GM21390 (cell line): Measurements from ENCODE around the gene TNFRSF1A.
"Not testable (repeated sequence)": the region's sequence is repeated elsewhere in the genome, so short reads cannot be mapped to it uniquely, and the experiment has no call there.

Experiments
- ATAC-seq: cut with Tn5 transposase; IDR thresholded peaks from one replicate; pipeline ENCODE4 v1.9.1; 2021; ENCODE audit not compliant: unreplicated experiment

TNFRSF1A gene

GRCh38 chr12:6307529-6307928 is 34.3 kb downstream of the TNFRSF1A start:
- ATAC-seq: no peak

GRCh38 chr12:6306599-6307220 is 35.2 kb downstream of the TNFRSF1A start:
- ATAC-seq: no peak

- ATAC-seq: no peak
Measured at GRCh38 chr12:6306151-6306550, 35.7 kb downstream of the TNFRSF1A start.

GRCh38 chr12:6303071-6303470 is 38.8 kb downstream of the TNFRSF1A start:
- no peak for ATAC-seq

- ATAC-seq: no peak
Measured at GRCh38 chr12:6302621-6303020, 39.3 kb downstream of the TNFRSF1A start.

- no peak for ATAC-seq
Measured at GRCh38 chr12:6301721-6302120, 40.2 kb downstream of the TNFRSF1A start.

GRCh38 chr12:6297170-6297569 is 44.7 kb downstream of the TNFRSF1A start:
- no peak for ATAC-seq

GRCh38 chr12:6295094-6295811 is 46.6 kb downstream of the TNFRSF1A start:
- ATAC-seq: no peak

- ATAC-seq: no peak
Measured at GRCh38 chr12:6294156-6295093, 47.5 kb downstream of the TNFRSF1A start.

- no peak for ATAC-seq
Measured at GRCh38 chr12:6292606-6293005, 49.3 kb downstream of the TNFRSF1A start.

- not testable (repeated sequence) for ATAC-seq
Measured at GRCh38 chr12:6289906-6290305, 52.0 kb downstream of the TNFRSF1A start.

GRCh38 chr12:6289081-6289480 is 52.8 kb downstream of the TNFRSF1A start:
- not testable (repeated sequence) for ATAC-seq

- no peak for ATAC-seq
Measured at GRCh38 chr12:6288235-6288634, 53.6 kb downstream of the TNFRSF1A start.

GRCh38 chr12:6285532-6286306 is 56.2 kb downstream of the TNFRSF1A start:
- no peak for ATAC-seq

- no peak for ATAC-seq
Measured at GRCh38 chr12:6285063-6285477, 56.8 kb downstream of the TNFRSF1A start.

GRCh38 chr12:6284273-6284672 is 57.6 kb downstream of the TNFRSF1A start:
- ATAC-seq: no peak

- ATAC-seq: no peak
Measured at GRCh38 chr12:6282453-6282840, 59.4 kb downstream of the TNFRSF1A start.

GRCh38 chr12:6281081-6281809 is 60.6 kb downstream of the TNFRSF1A start:
- no peak for ATAC-seq

GRCh38 chr12:6280672-6281071 is 61.2 kb downstream of the TNFRSF1A start:
- no peak for ATAC-seq

- ATAC-seq: no peak
Measured at GRCh38 chr12:6280053-6280469, 61.8 kb downstream of the TNFRSF1A start.
